ENCODE measurements around the gene MAS1L.

Gene MAS1L

DNA sequence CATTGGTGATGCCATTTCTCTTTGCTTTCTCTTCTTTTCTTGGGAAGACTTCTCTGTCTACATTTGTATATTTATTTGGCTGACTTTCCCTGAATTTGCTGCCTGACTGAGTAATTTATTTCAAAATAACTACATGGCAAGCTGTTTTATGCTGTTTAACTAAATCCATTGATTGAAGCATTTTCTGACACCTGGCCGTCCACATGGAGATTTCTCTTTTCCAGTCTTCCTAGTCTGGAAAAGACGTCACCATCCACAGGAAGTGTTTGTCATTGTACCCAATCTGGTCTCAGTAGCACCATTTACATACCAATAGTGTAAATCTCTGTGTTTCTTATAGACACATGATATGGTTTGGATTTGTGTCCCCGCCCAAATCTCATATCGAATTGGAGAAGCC lies 9.2 kb upstream of the MAS1L start:
- DNase-seq, result no peak
- no peaks in the 10 kb centered on the region for H3K36me3 ChIP-seq (replicated peaks)
- TF ChIP-seq, protein P1, sequence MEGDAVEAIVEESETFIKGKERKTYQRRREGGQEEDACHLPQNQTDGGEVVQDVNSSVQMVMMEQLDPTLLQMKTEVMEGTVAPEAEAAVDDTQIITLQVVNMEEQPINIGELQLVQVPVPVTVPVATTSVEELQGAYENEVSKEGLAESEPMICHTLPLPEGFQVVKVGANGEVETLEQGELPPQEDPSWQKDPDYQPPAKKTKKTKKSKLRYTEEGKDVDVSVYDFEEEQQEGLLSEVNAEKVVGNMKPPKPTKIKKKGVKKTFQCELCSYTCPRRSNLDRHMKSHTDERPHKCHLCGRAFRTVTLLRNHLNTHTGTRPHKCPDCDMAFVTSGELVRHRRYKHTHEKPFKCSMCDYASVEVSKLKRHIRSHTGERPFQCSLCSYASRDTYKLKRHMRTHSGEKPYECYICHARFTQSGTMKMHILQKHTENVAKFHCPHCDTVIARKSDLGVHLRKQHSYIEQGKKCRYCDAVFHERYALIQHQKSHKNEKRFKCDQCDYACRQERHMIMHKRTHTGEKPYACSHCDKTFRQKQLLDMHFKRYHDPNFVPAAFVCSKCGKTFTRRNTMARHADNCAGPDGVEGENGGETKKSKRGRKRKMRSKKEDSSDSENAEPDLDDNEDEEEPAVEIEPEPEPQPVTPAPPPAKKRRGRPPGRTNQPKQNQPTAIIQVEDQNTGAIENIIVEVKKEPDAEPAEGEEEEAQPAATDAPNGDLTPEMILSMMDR (IDR thresholded peaks at IDR 0.05; ENCODE audit: low read depth, low read length, missing control alignments), result no peak
- no peaks in the 10 kb centered on the region for H3K27me3 ChIP-seq (replicated peaks)
- no peak overlapping the region for H3K27ac ChIP-seq
- H3K4me3 ChIP-seq (ENCODE audit: low read depth, low read length), result no peak overlapping the region
- in situ Hi-C loops (cut with HindIII; ENCODE audit: low pct_ligation_motif_present, low sequenced_read_pairs), result no loop called here

DNA sequence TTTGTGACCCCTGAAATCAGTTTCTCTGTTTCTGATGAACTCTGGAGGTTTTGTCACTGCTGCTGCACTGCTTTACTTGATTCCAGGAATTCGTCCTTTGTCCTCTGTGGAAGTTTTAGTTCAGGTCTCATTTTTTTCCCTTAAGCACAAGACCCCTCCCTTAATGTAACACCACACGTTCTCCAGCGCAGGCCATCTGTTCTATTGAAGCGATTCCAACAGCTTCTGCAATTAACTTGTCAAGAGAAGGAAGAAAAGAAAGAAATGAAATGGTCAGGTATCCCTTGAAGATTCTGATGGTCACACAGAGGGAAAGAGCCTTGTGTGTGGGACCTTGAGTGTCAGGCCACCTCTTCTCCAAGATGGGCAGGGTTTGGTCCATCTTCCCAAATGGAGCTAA lies 7.8 kb upstream of the MAS1L start:
- no peak for DNase-seq
- no peak overlapping the region for H3K4me3 ChIP-seq (ENCODE audit: low read depth, low read length)
- in situ Hi-C loops (cut with HindIII; ENCODE audit: low pct_ligation_motif_present, low sequenced_read_pairs), result no loop called here
- H3K36me3 ChIP-seq (replicated peaks), result no peaks in the 10 kb centered on the region
- no peaks in the 10 kb centered on the region for H3K27me3 ChIP-seq (replicated peaks)
- no peak overlapping the region for H3K27ac ChIP-seq
- TF ChIP-seq, protein P1 (IDR thresholded peaks at IDR 0.05; ENCODE audit: low read depth, low read length, missing control alignments), result no peak

DNA sequence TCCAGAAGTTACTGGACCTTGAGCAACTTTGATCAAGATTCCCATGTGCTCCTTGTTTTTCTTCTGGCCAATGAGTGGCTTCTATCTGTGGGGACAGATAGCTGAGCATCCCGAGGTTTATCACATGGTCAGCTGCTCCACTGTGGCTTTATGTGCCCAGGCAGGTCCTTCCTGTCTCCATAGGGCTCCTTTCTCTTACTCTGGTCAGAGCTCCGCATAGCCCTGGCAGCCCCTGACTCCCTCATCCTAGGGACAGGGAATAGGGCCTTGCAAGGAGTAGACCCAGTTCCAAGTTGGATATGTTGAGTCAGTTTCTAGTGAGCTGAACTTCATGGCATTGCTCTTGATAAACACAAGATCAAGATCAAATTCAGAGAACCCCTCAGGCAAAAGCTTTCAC lies 6.4 kb upstream of the MAS1L start:
- TF ChIP-seq, protein P1 (IDR thresholded peaks at IDR 0.05; ENCODE audit: low read depth, low read length, missing control alignments), result no peak
- in situ Hi-C loops (cut with HindIII; ENCODE audit: low pct_ligation_motif_present, low sequenced_read_pairs), result no loop called here

DNA sequence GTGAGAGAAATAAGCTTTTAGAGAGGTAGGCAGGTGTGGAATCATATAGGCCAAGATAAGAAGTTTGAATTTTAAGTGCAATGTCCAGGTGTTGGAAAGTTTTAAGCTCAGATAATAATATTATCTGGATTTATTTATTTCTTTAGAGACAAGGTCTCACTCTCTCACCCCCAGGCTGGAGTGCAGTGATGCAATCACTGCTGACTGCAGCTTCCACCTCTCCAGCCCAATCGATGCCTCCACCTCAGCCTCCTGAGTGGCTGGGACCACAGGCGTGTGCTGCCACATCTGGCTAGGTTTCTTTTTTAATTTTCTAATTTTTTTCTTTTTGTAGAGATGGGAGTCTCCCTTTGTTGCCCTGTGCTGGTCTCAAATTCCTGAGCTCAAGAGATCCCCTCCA lies 5.5 kb upstream of the MAS1L start:
- TF ChIP-seq, protein P1 (IDR thresholded peaks at IDR 0.05; ENCODE audit: low read depth, low read length, missing control alignments), result no peak
- no peaks in the 10 kb centered on the region for H3K36me3 ChIP-seq (replicated peaks)
- no peak for DNase-seq
- H3K4me3 ChIP-seq (ENCODE audit: low read depth, low read length), result no peak overlapping the region
- H3K27ac ChIP-seq, result no peak overlapping the region
- in situ Hi-C loops (cut with HindIII; ENCODE audit: low pct_ligation_motif_present, low sequenced_read_pairs), result no loop called here
- no peaks in the 10 kb centered on the region for H3K27me3 ChIP-seq (replicated peaks)

More for the DNA sequence above, 6.4 kb upstream of the MAS1L start:
- H3K4me3 ChIP-seq (ENCODE audit: low read depth, low read length), result no peak overlapping the region
- no peak overlapping the region for H3K27ac ChIP-seq
- H3K36me3 ChIP-seq (replicated peaks), result no peaks in the 10 kb centered on the region
- DNase-seq, result no peak
- H3K27me3 ChIP-seq (replicated peaks), result no peaks in the 10 kb centered on the region

DNA sequence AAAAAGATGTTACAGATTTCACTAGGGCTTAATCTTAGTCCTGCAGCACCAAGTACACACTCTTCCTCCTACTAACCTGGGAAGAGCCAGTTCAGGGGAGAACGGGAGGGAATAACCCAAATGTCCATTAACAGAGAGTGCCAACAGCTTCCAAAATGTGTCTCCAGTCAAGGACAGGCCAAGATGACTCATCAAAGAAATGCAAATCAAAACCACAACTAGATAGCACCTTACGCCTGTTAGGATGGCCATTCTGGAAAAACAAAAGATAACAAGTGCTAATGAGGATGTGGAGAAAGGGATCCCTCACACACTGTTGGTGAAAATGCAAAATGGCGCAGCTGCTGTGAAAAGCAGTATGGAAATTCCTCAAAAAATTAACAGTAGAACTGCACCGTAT lies 3.8 kb upstream of the MAS1L start:
- no peak for DNase-seq
- in situ Hi-C loops (cut with HindIII; ENCODE audit: low pct_ligation_motif_present, low sequenced_read_pairs), result no loop called here
- TF ChIP-seq, protein P1 (IDR thresholded peaks at IDR 0.05; ENCODE audit: low read depth, low read length, missing control alignments), result no peak
- Histone ChIP-seq H3K4me3 (ENCODE audit: low read depth, low read length) (no peak overlapping the region), H3K27ac (no peak overlapping the region), H3K36me3 (replicated peaks) (no peaks in the 10 kb centered on the region), H3K27me3 (replicated peaks) (no peaks in the 10 kb centered on the region)

DNA sequence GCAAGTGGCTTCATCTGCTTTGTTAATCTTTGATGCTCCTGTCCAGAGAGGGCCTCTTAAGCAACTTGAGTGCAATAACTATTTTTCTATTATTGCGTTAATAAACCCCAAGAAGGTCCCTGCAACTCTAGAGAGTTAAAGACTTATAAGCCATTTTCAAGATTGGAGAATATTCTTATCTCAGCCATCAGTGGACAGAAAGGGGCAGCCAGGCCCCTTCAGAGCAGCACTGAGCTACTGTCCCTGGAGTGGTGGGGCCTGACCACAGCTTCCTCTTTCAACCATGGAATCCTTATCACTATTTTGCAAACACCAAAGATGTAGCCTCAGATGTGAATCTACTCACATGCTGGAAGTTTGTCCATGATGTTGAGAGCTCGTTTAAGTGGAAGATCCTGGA lies 2.8 kb upstream of the MAS1L start:
- TF ChIP-seq, protein P1 (IDR thresholded peaks at IDR 0.05; ENCODE audit: low read depth, low read length, missing control alignments), result no peak
- Histone ChIP-seq H3K27ac (no peak overlapping the region), H3K27me3 (replicated peaks) (no peaks in the 10 kb centered on the region), H3K36me3 (replicated peaks) (no peaks in the 10 kb centered on the region), H3K4me3 (ENCODE audit: low read depth, low read length) (no peak overlapping the region)
- in situ Hi-C loops (cut with HindIII; ENCODE audit: low pct_ligation_motif_present, low sequenced_read_pairs), result no loop called here
- DNase-seq, result no peak

Measured in brain microvascular endothelial cell (primary cell).